Vagina (tissue), 2 donors: ENCODE measurements around the gene JCAD.

Experiments
- POLR2A ChIP-seq, 2 donors: fragments of 450-650 bp; IDR thresholded peaks; one replicate each; pipeline ENCODE4 v1.6.1; 2017; ENCODE audit warnings: antibody characterized with exemption in 2 of 2, mild to moderate bottlenecking in 2 of 2, moderate library complexity in 2 of 2
- POLR2AphosphoS5 ChIP-seq, 2 donors: sonication (generic); formaldehyde crosslinking; IDR thresholded peaks; one replicate each; pipeline ENCODE4 v1.9.0; 2017; ENCODE audit warnings: antibody characterized with exemption in 2 of 2, mild to moderate bottlenecking in 2 of 2, low read depth in 1 of 2; ENCODE audit not compliant: insufficient read depth in 1 of 2
- TF ChIP-seq, protein P1 (sequence below), 3 experiments: fragments of 450-650 bp in 2 of 3; fragments of 200-600 bp in 1 of 3; sonication (generic) in 1 of 3; IDR thresholded peaks; one replicate each; pipeline ENCODE4 v1.5.1; 2017 to 2019; ENCODE audit warnings: antibody characterized with exemption in 3 of 3, mild to moderate bottlenecking in 2 of 3, moderate library complexity in 2 of 3

GRCh38 chr10:29998142-29998808, 61.1 kb downstream of the JCAD start:
- TF ChIP-seq, protein P1, sequence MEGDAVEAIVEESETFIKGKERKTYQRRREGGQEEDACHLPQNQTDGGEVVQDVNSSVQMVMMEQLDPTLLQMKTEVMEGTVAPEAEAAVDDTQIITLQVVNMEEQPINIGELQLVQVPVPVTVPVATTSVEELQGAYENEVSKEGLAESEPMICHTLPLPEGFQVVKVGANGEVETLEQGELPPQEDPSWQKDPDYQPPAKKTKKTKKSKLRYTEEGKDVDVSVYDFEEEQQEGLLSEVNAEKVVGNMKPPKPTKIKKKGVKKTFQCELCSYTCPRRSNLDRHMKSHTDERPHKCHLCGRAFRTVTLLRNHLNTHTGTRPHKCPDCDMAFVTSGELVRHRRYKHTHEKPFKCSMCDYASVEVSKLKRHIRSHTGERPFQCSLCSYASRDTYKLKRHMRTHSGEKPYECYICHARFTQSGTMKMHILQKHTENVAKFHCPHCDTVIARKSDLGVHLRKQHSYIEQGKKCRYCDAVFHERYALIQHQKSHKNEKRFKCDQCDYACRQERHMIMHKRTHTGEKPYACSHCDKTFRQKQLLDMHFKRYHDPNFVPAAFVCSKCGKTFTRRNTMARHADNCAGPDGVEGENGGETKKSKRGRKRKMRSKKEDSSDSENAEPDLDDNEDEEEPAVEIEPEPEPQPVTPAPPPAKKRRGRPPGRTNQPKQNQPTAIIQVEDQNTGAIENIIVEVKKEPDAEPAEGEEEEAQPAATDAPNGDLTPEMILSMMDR (IDR thresholded peaks at IDR 0.05) = peak; percentile 68 to 94 (median 91)
- no peak for TF ChIP-seq POLR2A (IDR thresholded peaks at IDR 0.05)
- TF ChIP-seq POLR2AphosphoS5 (IDR thresholded peaks at IDR 0.05; ENCODE audit: insufficient read depth in 1 of 2, low read depth in 1 of 2) = no peak
